Naive thymus-derived CD8-positive, alpha-beta T cell (primary cell): ENCODE data around the gene ATP5IF1. TPM values are rescaled to one million over a fixed set of nuclear protein-coding genes. Genes with fewer than 3 reads are reported as not detected.

Experiments used
- ATAC-seq, 2 donors: fragments of 150-1000 bp; cut with Tn5 transposase in 1 of 2; sonication (Bioruptor Pico), chemical (Tn5 transposase) in 1 of 2; 1 replicate in 1 of 2; 2 replicates in 1 of 2; pipeline ENCODE4 v1.10.0; 2021; ENCODE audit warnings: mild to moderate bottlenecking in 2 of 2, moderate library complexity in 2 of 2
- POLR2A ChIA-PET: fragments of 350-600 bp; sonication (Branson Sonifier 250); formaldehyde crosslinking; loops from one replicate; lab custom pipeline; 2021; ENCODE audit warnings: antibody characterized with exemption; lab: Charles Lee
- DNase-seq, 10 donors: peaks; one replicate each; pipeline versions ENCODE4 v3.0.0 to v3.0.0-alpha.2; 2020 to 2022
- H3K27ac Mint-ChIP-seq, 10 donors: one replicate each; pipeline ENCODE4 v1.8.0; 2020 to 2022; ENCODE audit warnings: mild to moderate bottlenecking in 10 of 10, mixed read lengths in 10 of 10, moderate library complexity in 4 of 10, inconsistent platforms in 1 of 10
- H3K27me3 Mint-ChIP-seq, 5 donors: one replicate each; pipeline ENCODE4 v1.8.0; 2021 to 2022; ENCODE audit warnings: mixed read lengths in 5 of 5
- H3K36me3 Mint-ChIP-seq, 3 donors: one replicate each; pipeline ENCODE4 v1.8.0; 2020 to 2022; ENCODE audit warnings: mixed read lengths in 3 of 3, mild to moderate bottlenecking in 2 of 3, inconsistent platforms in 1 of 3
- H3K4me1 Mint-ChIP-seq, 4 donors: one replicate each; pipeline ENCODE4 v1.8.0; 2021 to 2022; ENCODE audit warnings: mixed read lengths in 4 of 4
- H3K4me3 Mint-ChIP-seq, 10 donors: one replicate each; pipeline ENCODE4 v1.8.0; 2020 to 2022; ENCODE audit warnings: mild to moderate bottlenecking in 10 of 10, mixed read lengths in 10 of 10, moderate library complexity in 6 of 10, inconsistent platforms in 1 of 10
- H3K9me3 Mint-ChIP-seq, 9 donors: one replicate each; pipeline ENCODE4 v1.8.0; 2020 to 2022; ENCODE audit warnings: mixed read lengths in 9 of 9, mild to moderate bottlenecking in 3 of 9, inconsistent platforms in 1 of 9, moderate library complexity in 1 of 9
- polyA plus RNA-seq, 3 donors: library from polyadenylated mRNA; unstranded; fragments of 300-500 nt; fragmentation: Illumina TruSeq; gene quantifications; one replicate each; pipeline ENCODE4 v1.2.3, GENCODE V29; 2021
- total RNA-seq, 8 experiments: library from RNA in 2 of 8; stranded (reverse) in 2 of 8; gene quantifications; one replicate each; pipeline ENCODE4 v1.2.3 and lab custom pipeline; 2021 to 2026

ATP5IF1 gene
- total RNA-seq (100 to 1,000 TPM; 113 to 120 TPM), polyA plus RNA-seq (100 to 1,000 TPM; 468 to 666 (median 606) TPM), total RNA-seq (lab: John Stamatoyannopoulos, UW) (37.7 to 66.4 (median 45.3) reads per million in 6 experiments)

- peaks cover 2 to 10% (median 5%) of the 10 kb centered on the region in 3 donors for H3K36me3 Mint-ChIP-seq
- POLR2A ChIA-PET: interaction anchor here (0.5 to 9.4 kb wide), 19 partner anchors 10 to 1053 kb away, joined by 3 to 183 read pairs (median 4); partner anchors contain the start of genes GMEB1, MED18, PHACTR4 and RCC1
- H3K9me3 Mint-ChIP-seq: no peaks in the 10 kb centered on the region
- peaks cover 8 to 28% (median 18%) of the 10 kb centered on the region in 4 donors for H3K4me1 Mint-ChIP-seq
- peak; percentile 95 for ATAC-seq
- peak within 1 kb of the TSS in 1 of 10 donors; percentile 29 for H3K4me3 Mint-ChIP-seq
- H3K27me3 Mint-ChIP-seq: no peaks in the 10 kb centered on the region
- H3K27ac Mint-ChIP-seq: no peak within 1 kb of the TSS
- peak; percentile 84 to 97 (median 94) for DNase-seq
Observed at GRCh38 chr1:28235755-28236655, at the start of gene ATP5IF1. Gene ATP5IF1, plus strand, starts transcription at chr1:28236124. Its CDS starts 60 bp downstream, at chr1:28236184.

GRCh38 chr1:28190337-28190979 lies 45.5 kb upstream of the ATP5IF1 start:
- H3K36me3 Mint-ChIP-seq: peaks cover 0 to 9% (median 3%) of the 10 kb centered on the region in 3 donors
- H3K4me1 Mint-ChIP-seq: peaks cover 1 to 6% (median 5%) of the 10 kb centered on the region in 4 donors
- H3K27me3 Mint-ChIP-seq: no peaks in the 10 kb centered on the region
- DNase-seq (no peak), ATAC-seq (no peak)
- no peak overlapping the region for H3K27ac Mint-ChIP-seq
- POLR2A ChIA-PET: no interaction called here
- H3K9me3 Mint-ChIP-seq: no peaks in the 10 kb centered on the region
- no peak overlapping the region for H3K4me3 Mint-ChIP-seq

DNA sequence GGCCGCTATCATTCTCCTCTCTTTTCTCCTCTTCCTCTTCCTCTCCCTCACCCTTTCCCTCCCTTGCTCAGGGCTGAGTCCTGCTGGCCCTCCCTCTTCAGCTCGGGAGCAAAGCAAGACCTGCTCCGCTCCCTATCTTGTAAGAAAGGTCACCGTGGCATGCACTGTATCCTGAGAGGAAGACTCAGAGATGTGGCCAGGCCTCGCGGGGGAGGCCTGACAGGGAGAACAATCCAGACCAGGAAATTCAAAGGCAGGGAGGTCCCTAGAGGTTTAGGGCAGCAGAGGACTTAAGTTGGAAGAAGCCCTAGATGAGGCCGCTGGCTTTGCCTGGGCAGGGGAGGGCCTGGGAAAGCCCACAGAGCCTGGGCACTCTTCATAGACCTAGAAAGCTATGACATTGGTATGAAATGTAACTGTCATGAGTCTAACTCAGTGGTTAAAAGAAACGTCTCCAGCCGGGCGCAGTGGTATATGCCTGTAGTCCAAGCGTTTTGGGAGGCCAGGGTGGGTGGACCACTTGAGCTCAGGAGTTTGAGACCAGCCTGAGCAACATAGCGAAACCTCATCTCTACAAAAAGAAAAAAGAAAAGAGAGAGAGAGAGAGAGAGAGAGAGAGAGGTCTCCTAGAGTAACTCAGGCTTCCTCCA lies 44.8 kb upstream of the ATP5IF1 start:
- Mint-ChIP-seq H3K4me3 (no peak overlapping the region), H3K4me1 (peaks cover 1 to 7% (median 5%) of the 10 kb centered on the region in 4 donors), H3K9me3 (no peaks in the 10 kb centered on the region), H3K36me3 (peaks cover 0 to 9% (median 3%) of the 10 kb centered on the region in 3 donors), H3K27ac (no peak overlapping the region), H3K27me3 (no peaks in the 10 kb centered on the region)
- DNase-seq (no peak), ATAC-seq (no peak)
- POLR2A ChIA-PET: no interaction called here

DNA sequence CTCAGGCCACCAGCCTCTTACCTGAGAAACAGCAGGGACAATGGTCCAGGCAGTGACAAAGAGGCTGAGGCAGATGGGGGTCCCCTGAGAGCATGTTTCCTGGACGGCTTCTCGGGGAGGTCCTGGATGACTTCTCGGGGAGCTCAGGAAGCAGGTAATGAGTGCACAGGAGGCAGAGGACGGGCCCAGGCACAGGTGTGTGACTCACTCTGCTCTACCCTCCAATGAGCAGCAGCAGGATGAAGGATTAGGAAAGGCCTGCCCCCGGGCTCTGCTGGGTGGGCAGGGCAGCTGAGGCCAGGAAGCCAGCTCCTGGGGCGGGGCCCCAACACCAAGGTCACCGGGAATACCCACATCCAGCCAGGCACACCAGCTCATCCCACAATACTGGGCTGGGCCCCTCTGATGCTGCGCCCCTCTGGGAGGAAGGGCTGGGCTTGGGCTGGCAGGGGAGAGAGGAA lies 42.2 kb upstream of the ATP5IF1 start:
- Mint-ChIP-seq H3K27me3 (no peaks in the 10 kb centered on the region), H3K4me1 (peaks cover 10 to 24% (median 17%) of the 10 kb centered on the region in 4 donors), H3K4me3 (no peak overlapping the region), H3K27ac (no peak overlapping the region), H3K36me3 (peaks cover 4 to 23% (median 12%) of the 10 kb centered on the region in 3 donors), H3K9me3 (peaks cover 0 to 4% (median 0%) of the 10 kb centered on the region in 9 donors)
- DNase-seq (no peak), ATAC-seq (no peak)
- POLR2A ChIA-PET: no interaction called here

DNA sequence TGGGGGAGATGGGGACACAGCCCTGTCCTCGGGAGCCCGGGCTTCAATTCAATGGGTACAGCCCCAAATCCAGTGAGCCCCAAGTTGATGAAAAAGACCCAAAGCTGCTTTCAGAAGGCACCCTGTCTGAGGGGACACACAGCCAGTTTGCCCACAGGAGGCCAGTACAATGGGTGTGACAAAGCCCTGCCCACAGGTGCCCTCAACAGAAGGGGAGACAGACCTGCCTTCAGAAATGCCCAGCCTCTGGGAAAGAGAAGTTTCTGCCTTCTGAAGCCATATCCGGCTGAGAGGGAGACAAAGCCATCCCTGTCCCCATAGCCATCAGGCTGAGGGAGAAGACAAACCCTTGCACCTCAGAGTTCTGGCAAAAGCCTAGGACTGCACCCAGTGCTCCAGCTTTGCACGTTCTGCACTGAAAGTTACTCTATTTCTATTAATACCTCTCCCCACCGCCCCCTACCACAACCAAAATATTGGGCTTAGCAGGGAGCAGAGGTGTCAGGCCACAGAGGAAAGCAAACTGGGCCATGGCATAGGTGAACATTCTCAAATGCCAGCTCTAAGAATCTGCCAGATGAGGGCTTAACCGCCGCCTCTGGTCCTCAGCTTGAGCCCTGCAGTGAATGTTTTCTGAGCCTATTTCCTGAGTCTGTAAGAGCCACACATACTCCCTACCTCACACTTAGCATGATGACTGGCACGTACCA lies 41.4 kb upstream of the ATP5IF1 start:
- no peak for DNase-seq
- no peak overlapping the region for H3K27ac Mint-ChIP-seq
- H3K4me1 Mint-ChIP-seq: peaks cover 16 to 32% (median 24%) of the 10 kb centered on the region in 4 donors
- ATAC-seq: no peak
- H3K9me3 Mint-ChIP-seq: peaks cover 3 to 11% (median 6%) of the 10 kb centered on the region in 9 donors
- H3K36me3 Mint-ChIP-seq: peaks cover 9 to 31% (median 20%) of the 10 kb centered on the region in 3 donors
- no peak overlapping the region for H3K4me3 Mint-ChIP-seq
- POLR2A ChIA-PET: interaction anchor here (0.6 kb wide), 1 partner anchor 381 kb away, joined by 3 read pairs; no protein-coding TSS in a partner anchor
- H3K27me3 Mint-ChIP-seq: no peaks in the 10 kb centered on the region

DNA sequence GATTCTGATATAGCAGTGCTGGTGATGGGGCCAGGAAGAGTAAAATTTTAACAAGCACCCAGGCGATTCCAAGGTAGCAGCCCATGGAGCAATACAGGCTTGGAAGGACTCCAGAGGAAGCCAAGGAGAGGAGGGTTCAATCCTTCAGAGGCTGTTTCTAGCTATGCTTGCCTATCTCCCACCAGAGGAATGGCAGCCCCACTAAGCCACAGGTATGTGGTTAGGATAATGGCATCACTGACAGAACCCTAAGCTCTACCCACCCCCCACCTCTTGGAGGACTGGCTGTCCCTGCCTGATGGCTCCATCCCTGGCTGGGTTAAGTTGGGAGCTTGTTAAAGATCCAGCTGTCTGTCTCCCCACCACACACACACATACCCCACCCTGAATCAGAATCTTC lies 40.1 kb upstream of the ATP5IF1 start:
- no peak for DNase-seq
- peaks cover 4 to 12% (median 7%) of the 10 kb centered on the region in 9 donors for H3K9me3 Mint-ChIP-seq
- no peak overlapping the region for H3K4me3 Mint-ChIP-seq
- H3K36me3 Mint-ChIP-seq: peaks cover 12 to 42% (median 30%) of the 10 kb centered on the region in 3 donors
- POLR2A ChIA-PET: interaction anchor here (0.7 to 0.8 kb wide), 2 partner anchors 843 to 1128 kb away, joined by 3 read pairs; no protein-coding TSS in a partner anchor
- peaks cover 22 to 44% (median 37%) of the 10 kb centered on the region in 4 donors for H3K4me1 Mint-ChIP-seq
- H3K27me3 Mint-ChIP-seq: no peaks in the 10 kb centered on the region
- no peak for ATAC-seq
- H3K27ac Mint-ChIP-seq: no peak overlapping the region

- DNase-seq (no peak), ATAC-seq (no peak)
- Mint-ChIP-seq H3K27me3 (no peaks in the 10 kb centered on the region), H3K4me3 (peak overlapping the region in 1 of 10 donors; percentile 14), H3K9me3 (peaks cover 4 to 14% (median 7%) of the 10 kb centered on the region in 9 donors), H3K27ac (no peak overlapping the region), H3K36me3 (peaks cover 17 to 48% (median 35%) of the 10 kb centered on the region in 3 donors), H3K4me1 (peaks cover 22 to 49% (median 40%) of the 10 kb centered on the region in 4 donors)
- POLR2A ChIA-PET: interaction anchor here (0.5 to 0.9 kb wide), 5 partner anchors 29 to 1128 kb away, joined by 3 to 5 read pairs (median 4); no protein-coding TSS in a partner anchor
Observed at GRCh38 chr1:28196330-28196729, 39.6 kb upstream of the ATP5IF1 start.

DNA sequence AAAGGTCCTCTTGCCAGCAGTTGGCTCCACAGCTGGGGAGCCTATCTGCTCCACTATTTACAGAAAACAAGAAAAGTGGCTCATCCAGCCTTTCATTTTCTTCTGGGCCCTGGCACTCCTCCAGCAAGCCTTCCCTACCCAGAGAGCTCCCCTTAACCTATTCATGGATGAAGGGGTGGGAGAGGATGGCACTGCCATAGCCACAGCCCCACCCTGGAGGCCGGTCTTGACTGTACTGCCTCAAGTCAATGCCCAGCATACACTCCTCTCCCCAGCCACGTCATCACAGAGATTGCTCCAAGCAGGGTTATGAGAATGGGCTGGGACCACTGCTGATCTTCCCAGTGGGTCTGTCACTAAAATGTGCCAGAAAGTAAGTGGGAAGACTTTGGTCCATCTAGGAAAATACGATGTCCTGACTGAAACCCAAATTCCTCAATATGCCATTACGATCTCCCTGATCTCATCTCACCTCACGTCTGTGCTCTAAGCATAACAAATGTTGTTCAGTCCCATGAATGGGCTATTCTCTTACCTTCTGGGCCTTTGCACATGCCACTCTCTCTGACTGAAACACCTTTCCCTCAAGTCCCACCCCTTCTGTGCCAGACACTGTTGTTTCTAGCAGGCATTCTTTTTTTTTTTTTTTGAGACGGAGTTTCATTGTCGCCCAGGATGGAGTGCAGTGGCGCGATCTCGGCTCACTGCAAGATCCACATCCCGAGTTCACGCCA lies 38.1 kb upstream of the ATP5IF1 start:
- Mint-ChIP-seq H3K36me3 (peaks cover 18 to 60% (median 36%) of the 10 kb centered on the region in 3 donors), H3K4me3 (peak overlapping the region in 2 of 10 donors; percentile 14 to 39), H3K9me3 (peaks cover 4 to 14% (median 7%) of the 10 kb centered on the region in 9 donors), H3K4me1 (peaks cover 22 to 49% (median 39%) of the 10 kb centered on the region in 4 donors), H3K27me3 (no peaks in the 10 kb centered on the region), H3K27ac (peak overlapping the region in 2 of 10 donors; percentile 34 to 48)
- POLR2A ChIA-PET: interaction anchor here (0.6 kb wide), 1 partner anchor 45 kb away, joined by 3 read pairs; no protein-coding TSS in a partner anchor
- ATAC-seq (no peak), DNase-seq (no peak)

DNA sequence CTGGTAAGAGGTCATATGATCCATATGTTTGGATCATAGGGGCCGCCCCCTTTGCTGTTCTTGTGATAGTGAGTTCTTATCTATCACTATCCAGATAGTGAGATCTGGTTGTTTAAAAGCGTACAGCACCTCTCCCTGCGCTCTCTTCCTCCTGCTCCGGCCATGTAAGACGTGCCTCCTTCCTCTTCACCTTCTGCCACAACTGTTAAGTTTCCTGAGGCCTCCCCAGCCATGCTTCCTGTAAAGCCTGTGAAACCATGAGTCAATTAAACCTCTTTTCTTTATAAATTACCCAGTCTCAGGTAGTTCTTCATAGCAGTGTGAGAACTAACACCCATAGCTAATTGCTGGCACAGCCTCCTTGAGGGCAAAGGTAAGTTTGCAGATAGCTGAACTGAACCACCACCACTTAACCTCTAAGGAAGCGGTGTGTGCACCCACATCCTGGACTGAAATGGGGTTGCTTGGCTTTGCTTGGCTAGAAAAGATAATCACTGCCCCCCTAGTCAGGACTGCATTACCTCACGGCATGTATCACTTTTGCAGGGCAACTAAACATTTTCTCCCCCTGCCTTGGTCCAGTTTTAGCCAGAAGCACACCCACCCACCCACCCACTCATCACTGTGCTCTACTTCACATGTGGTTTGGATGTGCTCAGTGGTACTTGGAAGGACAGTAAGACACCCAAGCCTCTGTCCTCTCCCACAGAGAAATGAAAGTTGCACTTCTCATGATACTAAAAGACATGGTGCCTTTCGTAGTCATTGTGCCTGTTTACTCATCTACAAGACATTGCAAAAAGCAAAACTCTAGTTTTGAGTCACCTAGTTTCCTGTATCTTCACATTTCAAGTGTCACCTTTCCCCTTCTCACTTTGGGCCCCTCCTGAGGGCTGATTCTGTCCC lies 36.3 kb upstream of the ATP5IF1 start:
- H3K27ac Mint-ChIP-seq: peak overlapping the region; percentile 48 to 92 (median 72)
- POLR2A ChIA-PET: interaction anchor here (0.6 kb wide), 2 partner anchors 30 to 65 kb away, joined by 3 to 6 read pairs; no protein-coding TSS in a partner anchor
- ATAC-seq (peak; percentile 92 to 98), DNase-seq (peak in 9 of 10 donors; percentile 5 to 75 (median 62))
- peak overlapping the region; percentile 16 to 88 (median 76) for H3K4me3 Mint-ChIP-seq
- no peaks in the 10 kb centered on the region for H3K27me3 Mint-ChIP-seq
- peaks cover 4 to 14% (median 7%) of the 10 kb centered on the region in 9 donors for H3K9me3 Mint-ChIP-seq
- H3K36me3 Mint-ChIP-seq: peaks cover 23 to 70% (median 45%) of the 10 kb centered on the region in 3 donors
- peaks cover 18 to 47% (median 37%) of the 10 kb centered on the region in 4 donors for H3K4me1 Mint-ChIP-seq
